ENCODE data around the gene SLC9C1.

SLC9C1 gene

GRCh38 chr3:112111785-112112402 is 182.1 kb downstream of the SLC9C1 start:
- DNase-seq (ENCODE audit: low read depth) = peak; percentile 28

DNA sequence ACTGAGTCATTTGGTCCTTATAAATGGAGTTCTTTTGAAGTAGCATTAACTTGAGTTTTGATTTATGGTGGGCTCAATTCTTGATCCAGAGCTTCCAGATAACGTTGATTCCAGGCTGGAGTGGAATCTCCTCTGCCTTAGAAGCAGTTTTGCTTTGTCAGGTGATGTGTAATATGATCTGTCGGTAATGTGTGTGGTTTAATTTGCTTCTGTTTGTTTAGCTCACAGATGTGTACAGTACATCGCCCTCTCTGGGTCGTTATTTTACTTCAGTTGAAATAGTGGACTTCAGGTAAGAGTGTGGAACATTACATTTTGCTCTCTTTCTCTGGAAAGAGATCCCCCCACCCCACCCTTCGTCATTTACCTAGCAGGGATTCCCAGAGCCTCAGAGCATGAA is 184.7 kb downstream of the SLC9C1 start:
- DNase-seq (ENCODE audit: low read depth) = no peak

DNA sequence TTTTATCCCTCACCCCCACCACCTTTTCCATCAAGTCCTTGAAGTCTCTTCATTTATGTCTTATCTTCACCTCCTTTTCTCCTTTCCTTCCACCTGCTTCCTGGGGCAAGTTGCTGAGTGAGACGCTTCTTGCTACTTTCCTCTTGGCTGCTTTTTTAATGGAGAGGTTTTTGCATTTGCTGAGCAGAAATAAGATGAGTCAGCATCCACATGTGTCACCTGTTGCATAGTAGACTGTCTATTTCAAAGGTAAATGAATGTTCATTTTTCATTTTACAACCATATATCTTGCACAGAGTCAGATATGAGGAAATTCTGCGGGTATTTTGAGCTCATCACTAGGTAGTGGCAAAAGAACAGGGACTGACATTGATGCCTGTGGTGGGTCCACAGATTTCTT is 189.2 kb downstream of the SLC9C1 start:
- no peak for DNase-seq (ENCODE audit: low read depth)

DNA sequence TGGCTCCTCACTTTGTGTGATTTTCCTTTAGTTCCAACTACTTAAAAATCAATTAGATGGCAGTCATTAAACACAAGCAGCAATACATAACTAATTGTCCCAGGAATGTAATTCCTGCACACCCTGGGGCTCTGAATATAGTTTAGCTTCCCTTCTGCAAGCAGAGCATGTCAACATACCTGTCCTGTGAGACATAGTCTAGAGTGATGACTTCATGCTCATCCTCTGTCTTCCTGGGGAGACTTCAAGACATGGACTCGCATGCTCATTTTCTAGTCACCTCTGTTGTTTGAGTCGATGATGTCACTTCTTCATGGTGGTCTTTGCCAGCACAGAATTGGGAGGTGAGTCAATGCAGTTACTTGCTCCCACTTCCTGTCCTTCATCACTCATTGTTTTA is 192.1 kb downstream of the SLC9C1 start:
- no peak for DNase-seq (ENCODE audit: low read depth)

DNA sequence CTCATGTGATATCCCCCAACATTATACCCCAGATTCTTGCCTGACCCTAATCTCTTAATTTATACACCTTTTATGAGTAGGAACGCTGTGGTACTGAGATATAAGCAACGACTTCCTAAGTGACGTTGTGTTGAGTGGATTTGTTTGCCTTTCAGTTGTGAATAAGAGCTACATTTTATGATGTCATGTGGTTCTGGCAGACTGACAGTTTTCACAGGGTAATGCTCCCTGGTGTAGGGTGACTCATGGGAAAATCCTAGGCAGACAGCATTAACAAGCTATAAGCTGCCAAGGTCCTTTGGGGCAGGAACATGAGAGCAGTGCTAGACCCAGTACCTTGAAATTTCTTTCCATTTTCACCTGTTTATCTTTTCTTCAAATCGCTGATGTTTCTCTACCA is 196.6 kb downstream of the SLC9C1 start:
- DNase-seq (ENCODE audit: low read depth) = no peak

DNA sequence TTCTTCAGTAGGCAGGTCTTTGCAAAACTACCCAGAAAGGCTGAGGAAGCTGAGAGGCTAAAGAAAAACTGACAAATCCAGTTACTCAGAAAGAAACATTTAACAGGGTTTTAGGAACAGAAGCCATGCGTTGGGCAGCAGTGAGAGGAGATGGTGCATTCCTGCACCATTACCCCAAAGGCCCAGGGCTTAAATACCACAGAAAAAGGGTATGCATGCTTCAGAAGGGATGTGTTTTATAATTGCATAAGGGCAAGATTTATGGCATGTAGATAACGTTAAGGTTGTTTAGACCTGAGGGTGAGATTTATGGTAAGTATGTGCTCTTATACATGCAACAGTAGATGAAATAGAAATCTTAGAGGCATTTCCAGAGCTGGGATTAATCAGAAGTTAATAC is 197.8 kb downstream of the SLC9C1 start:
- no peak for DNase-seq (ENCODE audit: low read depth)

DNA sequence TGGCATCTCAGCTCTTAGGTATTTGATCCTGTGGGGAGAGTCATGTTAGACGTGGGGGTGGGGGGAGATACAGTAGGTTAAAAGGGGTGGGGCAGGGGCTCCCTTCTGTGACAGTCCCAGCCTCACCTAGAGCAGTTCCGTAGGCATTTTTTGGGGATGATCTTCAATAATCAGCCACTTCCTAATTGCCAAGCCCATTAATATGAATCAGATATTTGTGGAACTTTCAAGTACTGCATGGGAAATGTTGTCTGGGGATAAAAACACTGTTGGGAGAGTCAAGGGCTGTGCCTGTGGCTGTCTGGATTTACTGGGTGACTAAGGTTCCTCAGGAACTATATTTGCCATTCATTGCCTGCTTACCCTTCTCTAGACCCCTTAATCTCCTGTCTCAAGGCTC is 198.3 kb downstream of the SLC9C1 start:
- no peak for DNase-seq (ENCODE audit: low read depth)

GRCh38 chr3:112093180-112093522 is 200.9 kb downstream of the SLC9C1 start:
- no peak for DNase-seq (ENCODE audit: low read depth)

- DNase-seq (ENCODE audit: low read depth) = no peak
Measured at GRCh38 chr3:112092496-112093179, 201.4 kb downstream of the SLC9C1 start.

DNA sequence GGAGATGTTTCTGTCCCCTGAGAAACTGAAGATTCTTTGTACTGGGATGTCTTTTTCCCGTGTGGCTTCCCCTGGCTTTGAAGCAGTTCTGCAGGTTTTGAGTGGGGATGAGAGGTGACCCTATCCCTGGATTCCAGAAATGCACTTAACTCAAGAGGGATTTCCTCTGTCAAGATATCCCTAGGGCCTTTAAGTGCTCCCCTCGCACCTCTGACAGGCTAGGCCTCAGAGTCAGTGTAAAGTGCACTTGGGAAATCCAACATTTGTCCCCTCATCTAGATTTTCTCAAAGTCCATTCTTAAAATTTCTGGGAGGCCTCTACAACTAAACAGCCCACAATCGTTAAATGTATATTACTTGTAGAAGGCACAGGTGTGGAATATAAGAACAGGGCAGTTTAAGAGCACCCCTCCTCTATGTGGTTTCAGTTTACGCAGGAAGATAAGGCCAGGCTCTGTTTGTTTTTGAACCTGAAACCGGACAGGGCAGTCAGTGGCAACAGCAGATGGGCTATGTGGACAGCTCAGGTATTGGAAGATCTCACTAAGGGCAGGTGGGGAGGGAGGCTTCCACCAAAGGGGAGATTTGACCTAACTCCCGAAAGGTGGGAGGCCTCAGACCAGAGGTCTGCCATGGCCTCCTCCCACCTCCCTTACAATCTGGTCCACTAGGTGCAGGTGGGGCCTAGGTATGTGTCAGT is 203.0 kb downstream of the SLC9C1 start:
- DNase-seq (ENCODE audit: low read depth) = no peak
